CD4-positive, alpha-beta T cell treated with Interleukin-4 for 1 hour (primary cell): ENCODE measurements around the gene TCF20.

Source experiments
- DNase-seq, 2 donors: peaks; one replicate each; pipeline ENCODE4 v3.0.0-alpha.2; 2020 to 2022

Gene TCF20

DNA sequence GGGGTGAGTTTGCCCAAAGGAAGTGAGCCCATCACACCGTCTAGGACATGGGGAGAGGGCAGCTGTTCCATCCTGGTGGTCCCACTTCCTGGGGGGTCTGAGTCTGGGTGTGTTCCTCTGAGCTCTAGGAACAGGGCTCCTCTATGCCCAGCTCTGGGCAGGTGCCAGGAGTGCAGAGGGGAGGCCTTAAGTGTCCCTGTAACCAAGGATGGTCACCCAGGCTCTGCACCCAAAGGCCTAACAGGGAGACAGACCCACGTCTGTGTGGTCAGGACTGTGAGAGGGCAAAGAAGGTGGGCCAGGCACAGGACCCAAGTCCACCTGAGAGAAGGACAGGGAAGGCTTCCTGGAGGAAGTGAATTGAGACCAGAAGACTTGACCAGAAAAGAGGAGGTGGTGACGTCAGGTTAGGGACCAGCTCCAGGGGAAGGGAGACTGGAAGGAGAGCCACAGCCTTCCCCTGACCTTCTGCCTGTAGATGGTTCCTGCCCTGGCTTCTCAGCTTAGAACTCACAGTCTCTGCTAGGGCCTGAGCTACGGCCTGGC, 11.3 kb upstream of the TCF20 start:
- DNase-seq, result no peak

DNA sequence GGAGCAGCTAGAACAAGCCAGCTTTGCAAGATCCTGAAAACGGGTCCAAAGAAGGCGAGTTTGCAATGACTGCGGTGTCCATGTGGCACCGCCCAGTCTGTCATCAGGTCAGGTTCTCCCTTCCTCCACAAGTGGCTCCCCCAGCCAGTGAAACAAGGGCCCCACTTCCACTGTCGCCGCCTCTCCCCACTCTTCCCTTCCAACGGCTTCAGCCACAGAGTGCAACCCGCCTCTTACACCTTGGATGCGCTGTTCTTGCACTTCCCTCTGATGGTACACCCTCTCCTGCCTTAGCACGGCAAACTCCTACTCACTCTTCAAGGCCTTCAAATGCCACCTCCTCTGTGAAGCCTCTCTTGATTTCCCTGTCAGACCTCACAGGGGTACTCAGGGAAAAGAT, 10.8 kb upstream of the TCF20 start:
- DNase-seq, result no peak

DNA sequence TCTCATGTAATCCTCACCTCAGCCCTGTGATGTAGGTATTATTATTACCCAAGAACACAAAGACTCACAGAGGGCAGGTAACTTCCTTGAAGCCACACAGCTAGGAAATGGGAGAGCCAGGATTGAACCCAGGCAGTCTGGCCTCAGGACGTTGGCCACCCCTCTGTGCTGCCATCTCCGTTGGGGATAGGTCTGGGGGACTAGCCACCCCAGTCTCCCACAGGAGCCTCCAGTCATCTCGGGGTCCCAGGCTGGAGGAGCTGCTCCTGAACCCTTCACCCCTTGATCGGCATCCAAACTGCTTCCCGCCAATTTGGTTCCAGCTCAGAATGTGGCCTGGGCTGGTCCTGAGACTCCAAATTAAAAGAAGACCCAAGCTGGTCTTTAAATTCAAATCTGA, 10.4 kb upstream of the TCF20 start:
- DNase-seq, result no peak

DNA sequence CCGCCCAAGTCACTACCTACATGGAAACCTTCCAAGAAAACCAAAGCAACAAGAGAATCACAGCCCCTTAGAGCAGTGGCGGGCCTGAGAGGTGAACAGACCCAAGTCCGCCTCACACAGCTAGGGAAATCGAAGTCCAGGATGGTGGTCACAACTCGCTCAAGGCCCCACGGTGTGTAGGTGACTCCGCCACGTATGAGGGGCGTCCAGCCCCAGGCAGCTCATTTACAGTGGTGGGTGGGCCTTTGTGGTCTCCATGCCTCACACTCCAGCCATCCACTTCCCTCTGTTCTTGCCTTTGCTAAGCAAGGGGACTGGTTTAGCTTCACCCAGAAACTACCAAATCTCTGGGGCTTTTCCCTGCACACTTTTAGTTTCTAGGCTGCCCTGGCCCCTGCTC, 9.7 kb upstream of the TCF20 start:
- no peak for DNase-seq

DNA sequence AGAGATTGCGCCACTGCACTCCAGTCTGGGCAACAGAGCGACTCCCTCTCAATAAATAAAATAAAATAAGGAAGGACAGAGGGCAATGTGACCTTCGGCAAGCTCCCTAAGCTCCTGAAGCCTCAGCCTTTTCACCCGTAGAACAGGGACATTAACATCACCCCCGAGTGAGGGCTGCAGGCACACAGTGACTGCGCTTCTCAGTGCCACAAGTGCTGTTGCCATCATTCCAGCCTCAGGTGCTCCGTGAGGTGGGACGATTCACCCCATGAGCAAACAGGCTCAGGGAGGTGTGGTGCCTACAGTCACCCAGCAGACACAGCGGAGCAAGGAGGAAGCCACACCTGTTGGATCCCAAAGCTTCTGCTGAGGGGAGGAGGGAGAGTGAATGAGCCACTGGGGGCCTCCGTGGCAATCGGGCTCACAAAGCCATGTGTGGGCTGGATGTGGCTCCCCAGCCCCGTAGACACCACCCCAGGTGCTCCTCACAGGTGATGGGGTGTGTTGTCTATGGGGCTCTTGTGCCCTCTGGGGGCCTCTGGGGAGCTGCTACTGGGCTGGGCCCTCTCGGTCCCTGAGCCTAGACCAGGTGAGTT, 9.1 kb upstream of the TCF20 start:
- no peak for DNase-seq

DNA sequence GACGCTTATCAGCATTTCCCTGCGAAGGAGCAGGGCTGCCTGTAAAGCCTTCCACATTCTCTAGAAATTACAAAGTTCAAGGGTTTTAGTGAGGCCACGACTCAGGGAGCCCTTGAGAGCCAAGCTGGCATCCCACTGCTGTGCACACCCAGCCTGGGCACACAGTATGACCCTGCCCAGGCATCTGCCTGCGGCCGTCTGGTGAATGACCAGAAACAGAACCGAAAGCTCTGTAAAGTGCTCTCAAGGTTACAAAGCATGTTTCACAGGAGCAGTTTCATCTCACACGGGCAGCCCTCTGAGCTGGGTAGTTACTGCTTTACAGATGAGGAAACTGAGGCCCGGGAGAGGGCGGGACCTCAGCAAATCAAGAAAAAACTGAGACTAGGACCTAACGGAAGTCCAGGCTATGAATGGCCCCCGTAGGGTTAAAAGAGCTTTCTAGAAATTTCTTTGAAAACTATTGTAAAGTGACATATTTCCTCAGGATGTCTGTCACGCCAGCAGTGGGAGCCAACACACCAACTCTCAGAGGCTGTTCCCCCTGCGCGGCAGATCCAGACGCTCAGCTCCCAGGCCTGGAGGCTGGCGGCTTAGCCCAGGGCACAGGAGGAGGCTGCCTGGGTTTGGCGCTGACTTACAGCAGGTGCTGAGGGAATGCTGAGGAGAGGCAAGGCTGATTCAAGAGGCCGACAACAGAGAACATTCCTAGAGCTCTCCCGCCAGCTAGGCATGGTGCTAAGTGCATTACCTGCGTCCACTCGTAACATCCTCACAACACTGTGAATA, 7.7 kb upstream of the TCF20 start:
- DNase-seq, result no peak

DNA sequence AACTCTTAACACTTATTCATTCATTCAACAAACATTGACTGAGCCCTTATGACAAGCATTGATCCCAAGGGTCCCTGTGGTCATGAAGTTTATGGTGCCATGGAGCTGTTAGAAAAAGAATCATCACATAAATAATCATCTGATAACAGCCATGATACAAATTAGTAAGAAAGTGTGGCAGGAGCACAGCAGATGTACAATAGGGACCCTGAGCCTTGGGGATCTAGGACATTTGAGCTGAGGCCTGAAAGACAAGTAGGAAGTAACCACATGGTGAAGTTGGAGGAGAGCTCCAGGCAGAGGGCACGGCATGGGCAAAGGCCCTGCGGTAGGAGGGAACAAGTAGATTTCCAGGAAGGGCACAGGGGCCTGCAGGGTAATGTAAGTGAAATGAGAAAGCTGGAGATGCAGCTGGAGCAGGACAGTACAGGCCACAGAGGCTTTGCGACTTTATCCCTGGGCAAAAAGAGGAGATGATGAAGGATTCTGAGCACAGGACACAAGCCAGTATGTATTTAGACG, 6.8 kb upstream of the TCF20 start:
- no peak for DNase-seq

DNA sequence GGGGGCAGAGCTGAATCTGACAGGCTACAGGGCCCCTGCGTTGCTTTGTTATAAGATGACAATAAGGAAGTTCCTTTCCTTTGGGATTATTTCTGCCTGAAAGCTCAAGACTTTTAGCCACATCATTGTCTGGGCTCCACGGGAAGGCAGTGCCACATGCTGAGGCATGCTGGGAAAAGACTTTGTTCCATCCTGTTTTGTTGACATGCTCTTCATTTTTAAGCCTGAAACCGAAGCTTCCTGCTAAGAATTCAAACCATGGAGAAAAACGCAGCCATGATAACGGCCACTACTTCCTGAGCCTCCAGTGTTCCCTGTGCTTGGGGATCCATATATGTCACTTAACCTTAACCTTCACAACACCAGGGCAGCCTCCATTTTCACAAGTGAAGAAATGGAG, 5.5 kb upstream of the TCF20 start:
- DNase-seq, result no peak

DNA sequence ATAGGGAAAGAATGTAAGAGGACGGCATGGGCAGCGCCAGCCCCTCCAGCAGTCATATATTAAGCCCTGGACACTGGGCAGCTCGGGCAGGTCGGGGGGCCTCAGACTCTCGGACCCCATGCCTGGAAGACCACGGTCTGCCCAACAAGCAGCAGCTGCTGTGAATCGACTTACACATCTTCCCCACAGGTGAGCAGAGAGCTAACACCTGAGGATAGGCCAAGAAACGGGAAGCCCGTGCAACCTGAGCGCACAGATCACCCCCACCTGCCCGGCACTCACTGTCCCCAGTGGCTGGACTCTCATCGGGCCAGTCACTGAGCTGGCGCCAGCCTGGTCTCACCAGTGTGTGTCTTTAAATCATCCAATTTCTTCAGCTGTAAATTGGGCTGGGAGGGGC, 4.7 kb upstream of the TCF20 start:
- no peak for DNase-seq

DNA sequence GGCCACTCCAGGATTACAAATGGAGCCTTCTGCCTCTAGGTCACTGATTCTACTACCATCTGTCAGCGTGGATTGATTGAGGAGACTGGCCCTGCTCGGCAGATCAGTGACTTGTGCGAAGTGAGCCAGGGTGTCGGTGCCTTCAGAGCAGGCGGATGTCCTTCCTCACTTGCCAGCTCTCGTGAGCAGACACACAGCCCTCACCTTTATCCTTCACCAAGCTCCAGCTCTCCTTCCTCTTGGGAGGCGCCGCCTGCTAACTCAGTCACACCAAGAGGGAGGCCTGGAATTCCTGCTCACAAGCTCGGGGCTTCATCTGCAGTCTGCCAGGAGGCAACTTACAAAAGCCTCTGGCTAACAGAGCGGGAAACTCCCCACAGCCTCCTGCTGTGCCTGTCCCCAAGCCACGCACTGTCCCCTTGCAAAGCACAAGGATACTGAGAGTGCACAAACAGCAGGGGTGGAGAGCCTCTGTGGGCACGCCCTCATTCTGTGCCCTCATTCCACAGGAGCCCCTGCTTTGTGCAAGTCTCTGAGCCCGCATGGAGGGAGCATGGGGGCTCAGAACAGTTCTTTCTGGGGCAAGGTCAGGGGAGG, 3.5 kb upstream of the TCF20 start:
- DNase-seq, result no peak

DNA sequence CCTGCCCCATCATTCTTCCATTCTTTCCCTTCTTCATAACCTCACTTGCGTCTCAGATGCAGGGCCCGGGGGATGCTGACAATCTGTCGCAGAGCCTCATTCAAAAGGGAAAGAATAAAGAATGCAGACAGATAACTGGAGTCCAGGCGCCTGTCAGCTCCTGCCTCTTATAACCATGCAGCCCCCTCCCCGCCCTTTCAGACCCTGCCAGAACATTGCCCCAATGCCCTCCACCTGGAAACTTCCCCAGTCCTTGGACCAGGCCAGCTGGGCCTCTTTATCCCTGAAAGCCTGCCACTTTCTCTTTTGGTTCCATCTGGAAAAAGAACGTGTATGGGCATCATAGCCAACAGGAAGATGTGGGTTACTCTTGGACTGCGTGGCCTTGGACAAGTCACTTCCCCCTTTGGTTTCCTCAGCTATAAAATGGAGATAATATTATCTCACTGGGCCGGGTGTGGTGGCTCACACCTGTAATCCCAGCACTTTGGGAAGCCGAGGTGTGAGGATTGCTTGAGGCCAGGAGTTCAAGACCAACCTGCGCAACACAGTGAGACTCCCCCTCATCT, 2.1 kb upstream of the TCF20 start:
- no peak for DNase-seq

DNA sequence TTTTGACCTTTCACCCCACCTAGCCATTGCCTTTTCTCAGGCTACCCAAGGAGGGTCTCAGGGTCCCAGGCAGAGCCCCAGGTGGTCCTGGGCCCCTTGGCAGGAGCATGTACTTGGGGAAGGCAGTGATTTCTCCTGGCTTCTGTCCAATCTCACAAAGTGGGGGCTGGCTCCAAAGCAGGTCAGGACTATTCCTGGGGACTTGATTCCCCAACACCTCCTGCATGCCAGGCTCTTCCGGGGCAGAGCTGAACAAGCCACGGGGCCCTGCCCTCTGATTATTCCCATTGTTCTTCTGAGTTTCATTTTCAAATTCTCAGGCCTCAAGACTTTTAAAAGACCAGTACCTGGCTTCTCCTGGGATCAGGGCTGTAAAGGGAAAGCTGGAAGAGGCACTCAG, 1.5 kb upstream of the TCF20 start:
- no peak for DNase-seq

DNA sequence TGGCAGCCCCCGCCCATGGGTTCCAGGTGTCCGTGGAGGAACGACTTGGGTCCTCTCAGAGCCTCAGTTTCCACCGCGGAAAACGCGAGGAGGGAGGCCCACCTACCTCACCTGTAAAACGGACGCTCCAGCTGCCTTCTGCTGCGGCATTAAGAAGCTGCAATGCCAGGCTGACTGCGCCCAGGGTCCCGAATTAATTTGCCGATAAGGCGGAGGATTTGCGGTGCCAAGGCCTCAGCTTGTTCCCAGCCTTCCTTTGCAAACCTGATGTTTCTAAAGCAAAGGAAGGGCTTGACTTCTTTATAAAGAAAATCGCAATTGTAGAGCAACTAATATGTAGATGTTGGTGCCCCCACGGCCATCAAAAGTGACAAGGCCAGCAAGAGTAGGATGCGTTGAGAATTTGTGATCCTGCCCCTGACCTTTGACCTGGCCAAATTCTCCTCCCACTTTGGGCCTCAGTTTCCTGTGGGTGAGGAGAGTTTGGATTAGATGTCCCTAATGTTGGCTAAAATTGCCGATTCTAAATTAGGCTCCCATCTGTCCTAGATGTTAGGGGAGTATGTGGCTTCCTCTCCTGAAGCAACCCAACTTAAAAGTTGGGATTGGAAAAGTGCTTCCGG, 849 bp upstream of the TCF20 start:
- no peak for DNase-seq

DNA sequence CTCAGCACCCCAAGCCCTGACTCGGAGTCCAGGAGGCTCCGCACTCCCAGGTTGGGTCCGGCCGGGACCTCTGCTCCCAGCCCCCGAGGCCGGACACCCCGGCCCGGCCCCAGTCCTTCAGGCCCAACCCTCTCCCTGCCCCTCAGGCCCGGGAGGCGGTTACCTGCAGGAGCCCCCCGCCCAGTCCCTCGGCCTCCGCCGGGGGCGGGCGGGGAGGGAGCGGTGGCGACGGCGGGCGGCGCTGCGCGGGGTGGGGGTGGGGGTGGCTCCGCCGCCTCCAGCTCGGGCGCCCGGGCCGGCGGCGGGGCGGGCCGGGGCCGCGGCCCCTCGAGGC, 310 bp downstream of the TCF20 start:
- DNase-seq, result no peak

DNA sequence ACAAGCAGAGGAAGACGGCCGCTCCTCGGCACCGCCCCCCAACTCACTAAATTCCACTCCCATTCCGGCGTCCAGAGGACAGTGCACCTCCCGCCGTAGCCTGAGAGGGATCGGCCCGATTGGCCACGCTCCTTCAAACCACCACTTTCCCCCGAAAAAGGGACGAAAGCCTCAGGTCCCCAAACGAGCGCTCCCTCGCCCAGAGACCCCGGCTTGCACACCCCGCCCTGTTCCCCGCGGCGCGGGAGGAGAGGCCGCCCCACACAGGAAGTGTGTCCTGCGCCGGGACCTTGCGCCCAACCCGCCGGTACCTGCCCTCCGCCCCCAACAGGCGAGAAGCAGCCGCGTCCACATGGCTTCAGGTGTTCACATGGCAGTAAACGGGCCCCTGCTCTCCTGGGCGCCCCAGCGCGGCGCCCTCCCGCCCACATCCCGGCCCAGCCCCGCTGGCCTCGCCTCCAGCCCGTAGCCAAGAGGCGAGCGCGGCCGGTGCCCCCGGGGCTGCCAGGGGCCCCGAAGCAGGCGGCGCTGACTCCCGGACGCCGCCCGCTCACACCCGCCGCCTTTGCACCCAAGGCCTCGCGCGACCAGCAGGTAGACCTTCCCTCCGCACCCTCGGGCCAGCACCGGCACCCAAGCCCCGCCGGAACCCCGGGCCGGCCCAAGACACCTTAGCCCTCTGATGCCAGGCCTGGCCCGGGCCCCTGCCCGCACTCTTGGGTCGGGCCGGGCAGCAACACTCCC, 849 bp downstream of the TCF20 start:
- peak; percentile 55 to 72 for DNase-seq

DNA sequence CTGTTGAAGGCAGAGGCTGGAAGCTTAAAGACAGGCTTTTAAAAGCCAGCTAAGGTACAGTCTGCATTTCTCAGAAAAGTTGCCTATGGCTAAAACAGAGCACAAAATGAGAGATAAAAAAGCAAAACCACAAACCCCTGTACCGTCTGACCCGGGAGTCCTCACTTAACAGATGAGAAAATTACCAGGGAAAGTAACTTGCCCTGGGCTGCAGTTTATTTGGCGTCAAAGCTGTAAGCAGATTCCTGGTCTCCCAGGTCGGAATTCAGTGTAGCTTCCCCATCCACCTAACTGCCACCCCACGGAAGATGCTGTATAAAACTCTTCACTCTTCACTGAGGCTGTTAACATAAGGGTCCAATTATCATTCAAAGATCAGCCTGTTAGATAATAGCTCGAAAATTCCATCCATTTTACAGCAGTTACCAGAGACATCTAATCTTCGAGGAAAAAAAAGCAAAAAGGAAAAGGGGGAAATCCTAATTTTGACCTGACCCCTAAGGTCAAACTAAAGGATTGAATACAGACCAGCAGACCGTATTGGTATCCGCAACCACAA, 1.5 kb downstream of the TCF20 start:
- DNase-seq, result peak in 1 of 2 donors; percentile 10

DNA sequence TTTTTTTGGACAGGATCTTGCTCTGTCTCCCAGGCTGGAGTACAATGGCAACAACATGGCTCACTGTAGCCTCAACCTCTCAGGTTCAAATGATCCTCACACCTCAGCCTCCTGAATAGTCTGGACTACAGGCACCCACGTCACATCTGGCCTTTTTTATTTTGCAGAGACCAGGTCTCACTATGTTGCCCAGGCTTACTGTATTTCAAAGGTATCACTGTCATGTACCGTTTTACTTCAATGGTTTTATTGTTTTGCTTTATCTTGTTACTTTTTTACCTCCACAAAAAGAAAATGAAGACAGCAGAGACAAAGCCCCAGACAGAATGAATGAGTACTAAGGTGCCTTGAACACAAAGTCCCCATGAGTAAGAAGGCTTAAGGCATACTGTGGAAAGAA, 5.1 kb downstream of the TCF20 start:
- no peak for DNase-seq

DNA sequence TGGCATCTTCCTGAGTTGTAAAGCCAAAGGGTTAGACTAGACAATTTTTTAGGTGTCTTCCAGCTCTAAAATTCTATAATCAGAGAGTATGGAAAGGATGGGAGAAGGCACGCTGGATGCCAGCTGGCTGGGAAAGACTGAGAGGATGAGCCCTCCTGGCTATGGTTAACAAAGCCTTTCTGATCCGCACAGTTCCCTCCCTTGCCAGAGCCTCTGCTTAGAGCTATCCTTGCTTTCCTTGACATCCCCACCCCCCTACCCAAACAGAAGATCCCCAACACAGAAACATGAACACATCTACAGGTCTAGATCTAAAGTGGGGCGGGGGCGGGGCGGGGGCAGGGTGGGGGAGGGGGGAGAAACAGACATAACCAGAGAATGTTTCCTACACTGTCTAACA, 6.5 kb downstream of the TCF20 start:
- DNase-seq, result no peak

DNA sequence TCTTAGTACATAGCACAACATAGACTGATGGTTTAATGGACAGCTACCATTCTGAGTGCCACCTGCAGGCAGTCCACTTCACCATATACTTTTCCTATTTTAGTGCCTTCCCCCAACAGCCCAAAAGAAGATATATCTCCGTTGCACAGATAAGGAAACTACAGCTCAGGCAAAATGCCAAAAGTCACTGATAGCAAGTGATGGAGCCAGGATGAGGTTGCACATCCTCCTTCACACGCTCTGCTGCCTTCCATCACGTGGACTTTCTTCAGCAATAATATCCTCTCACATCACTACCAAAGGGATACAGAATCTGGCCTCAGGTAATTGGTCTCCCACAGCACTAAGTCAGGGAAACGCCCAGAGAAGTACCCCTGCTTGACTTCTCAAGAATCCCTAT, 7.5 kb downstream of the TCF20 start:
- DNase-seq, result no peak

DNA sequence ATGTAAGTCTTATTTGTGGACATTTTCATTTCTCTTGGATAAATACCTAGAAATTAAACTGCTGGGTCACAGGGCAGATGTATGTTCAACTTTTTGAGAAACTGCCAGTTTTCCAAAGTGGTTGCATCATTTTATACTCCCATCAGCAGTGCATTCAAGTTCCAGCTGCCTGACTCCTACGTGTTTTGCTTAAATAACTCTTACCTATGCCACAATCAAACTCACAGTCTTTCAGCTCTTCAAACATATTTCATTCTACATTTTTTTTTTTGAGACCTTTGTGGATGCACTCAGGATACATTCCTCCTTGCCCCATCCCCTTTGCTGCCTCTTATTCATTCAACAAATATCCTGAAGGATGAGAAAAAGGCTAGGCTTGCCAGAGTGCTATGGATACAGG, 9.2 kb downstream of the TCF20 start:
- no peak for DNase-seq

DNA sequence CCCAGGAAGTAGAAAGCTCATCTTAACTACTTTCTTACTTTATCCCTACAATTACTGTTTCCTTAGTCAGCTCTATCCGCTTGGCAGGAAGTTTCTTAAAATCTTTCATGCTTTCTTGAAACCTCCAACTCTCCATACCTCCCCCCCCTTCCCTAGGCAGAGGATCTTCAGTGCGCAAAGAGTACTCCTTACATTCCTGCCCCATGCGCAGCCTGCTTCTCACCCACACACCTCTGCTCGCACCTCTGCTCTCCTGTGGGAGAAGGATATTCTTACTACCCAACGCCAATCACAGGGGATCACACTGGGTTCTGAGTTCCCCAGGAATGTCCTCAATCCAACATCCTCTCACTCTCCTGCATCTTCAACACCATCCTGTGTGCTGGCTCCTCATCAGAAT, 12.3 kb downstream of the TCF20 start:
- no peak for DNase-seq

DNA sequence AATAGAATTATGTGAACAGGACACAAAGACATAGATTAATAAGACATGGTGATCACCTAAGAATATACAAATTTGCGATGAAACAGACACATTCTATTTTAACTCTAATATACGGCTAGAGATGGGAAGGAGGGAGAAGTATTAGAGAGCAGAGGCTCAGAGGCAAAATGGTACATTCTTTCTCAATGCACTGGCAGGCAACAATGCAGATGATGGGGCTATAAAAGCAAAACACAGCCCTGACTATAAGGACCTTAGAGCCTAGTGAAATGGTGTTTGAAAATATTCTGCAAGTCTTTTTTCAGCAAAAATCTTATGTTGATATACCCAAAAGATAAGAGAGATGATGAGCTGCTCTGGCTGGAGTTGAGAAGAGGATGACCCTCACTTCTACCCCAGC, 13.1 kb downstream of the TCF20 start:
- DNase-seq, result no peak
